HG02840 (cell line): Measurements from ENCODE around the gene LMCD1.

Source experiments
- ATAC-seq: cut with Tn5 transposase; IDR thresholded peaks from one replicate; pipeline ENCODE4 v1.9.1; 2021; ENCODE audit warnings: mild to moderate bottlenecking, moderate library complexity, moderate number of reproducible peaks; ENCODE audit not compliant: unreplicated experiment, low FRiP score

The LMCD1 gene

DNA sequence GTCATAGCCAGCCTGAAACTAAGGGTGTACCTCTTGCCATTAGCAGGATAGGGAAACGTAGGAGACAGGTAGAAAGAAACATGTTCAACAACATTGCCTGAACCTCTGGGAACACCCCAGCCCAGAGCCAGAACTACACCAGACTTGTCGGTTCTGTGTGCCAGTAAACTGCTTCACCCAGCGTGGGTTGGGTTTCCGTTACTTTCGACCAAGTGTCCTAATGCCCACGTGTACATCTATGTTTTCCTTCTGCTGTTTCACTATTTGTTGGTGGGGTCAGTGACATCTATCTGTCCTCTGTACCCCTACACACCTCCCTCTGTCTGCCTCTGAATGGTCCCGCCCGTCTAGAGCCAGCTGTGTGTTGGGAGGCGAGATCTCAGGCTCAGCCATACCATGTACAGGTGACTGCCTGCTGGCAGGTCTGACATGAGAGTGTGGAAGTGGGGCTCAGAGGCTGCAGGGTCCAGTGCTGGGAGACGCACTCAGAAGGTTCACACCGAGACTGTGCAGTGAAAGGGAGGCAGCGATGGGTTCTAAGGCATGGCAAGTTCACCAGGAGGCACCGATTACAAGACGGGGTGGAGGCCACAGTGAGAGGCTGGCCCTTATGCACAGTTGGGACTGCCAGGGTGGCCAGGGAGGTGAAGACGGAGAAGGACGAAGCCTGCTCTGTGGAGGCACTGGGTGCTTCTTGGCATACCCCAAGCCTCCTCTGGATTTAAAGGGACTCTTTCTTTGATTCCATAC is 106.6 kb downstream of the LMCD1 start:
- no peak for ATAC-seq

DNA sequence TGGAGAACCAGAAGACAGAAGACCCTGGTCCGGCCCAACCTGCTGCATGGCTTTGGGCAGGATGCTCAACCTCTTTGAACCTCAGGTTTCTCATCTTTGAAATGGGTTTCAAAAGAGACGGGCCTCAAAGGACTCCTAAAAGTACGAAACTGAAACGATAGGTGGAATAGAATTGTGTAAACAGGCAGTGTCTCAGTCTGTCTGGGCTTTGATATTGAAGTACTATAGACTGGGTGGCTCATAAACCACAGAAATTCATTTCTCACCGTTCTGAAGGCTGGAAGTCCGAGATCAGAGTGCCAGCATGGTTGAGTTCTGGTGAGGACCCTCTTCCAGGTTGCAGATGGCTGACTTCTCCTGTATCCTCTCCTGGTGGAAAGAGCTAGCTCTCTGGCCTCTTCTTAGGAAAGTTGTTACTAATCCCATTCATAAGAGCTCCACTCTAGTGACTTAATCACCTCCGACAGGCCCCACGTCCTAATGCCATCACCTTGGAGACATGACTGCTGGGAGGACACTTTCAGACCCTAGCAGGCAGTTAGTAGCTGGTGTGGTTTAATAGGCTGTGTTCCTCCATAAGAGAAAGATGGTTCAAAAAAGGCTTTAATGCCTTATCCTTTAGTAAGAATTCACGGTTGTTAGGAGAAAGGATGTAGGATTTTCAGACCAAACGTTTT is 107.3 kb downstream of the LMCD1 start:
- no peak for ATAC-seq

DNA sequence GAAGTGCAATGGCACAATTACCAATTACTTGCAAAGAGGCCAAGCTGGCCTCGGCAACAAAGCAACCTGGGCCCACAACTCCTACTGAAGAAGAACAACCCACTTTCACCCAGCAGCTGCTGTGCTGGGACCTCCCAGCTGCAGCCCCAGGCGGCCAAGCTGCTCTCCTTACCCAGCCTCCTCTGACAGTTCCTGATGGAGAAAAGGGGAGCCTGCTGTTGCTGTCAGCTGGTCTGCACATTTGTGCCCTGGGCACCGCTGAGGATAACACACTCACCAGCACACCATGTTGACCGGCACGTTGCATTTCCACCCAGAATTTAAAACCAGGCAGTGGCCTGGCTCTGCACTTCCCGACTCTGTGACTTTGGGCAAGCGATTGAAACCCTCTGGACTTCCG is 109.3 kb downstream of the LMCD1 start:
- no peak for ATAC-seq

DNA sequence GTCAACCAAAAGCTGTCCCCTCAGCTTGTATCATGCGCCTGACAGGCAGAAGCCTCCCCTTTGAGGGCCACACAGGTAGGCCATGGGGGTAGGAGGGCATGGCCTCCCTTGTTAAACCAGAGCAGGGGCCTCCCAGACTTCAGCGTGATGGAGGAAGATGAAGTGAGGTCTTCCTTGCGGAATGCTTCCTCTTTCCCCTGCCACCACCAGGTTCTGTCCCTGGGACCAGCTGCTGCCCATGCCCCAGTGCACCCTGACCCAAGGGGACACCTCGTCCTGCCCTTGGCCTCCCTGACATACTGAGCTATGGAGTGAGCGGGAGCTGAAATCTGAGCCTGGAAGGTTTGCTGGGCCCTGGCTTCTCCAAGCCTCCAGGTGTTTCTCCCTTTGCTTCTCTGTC is 116.3 kb downstream of the LMCD1 start:
- ATAC-seq = no peak

DNA sequence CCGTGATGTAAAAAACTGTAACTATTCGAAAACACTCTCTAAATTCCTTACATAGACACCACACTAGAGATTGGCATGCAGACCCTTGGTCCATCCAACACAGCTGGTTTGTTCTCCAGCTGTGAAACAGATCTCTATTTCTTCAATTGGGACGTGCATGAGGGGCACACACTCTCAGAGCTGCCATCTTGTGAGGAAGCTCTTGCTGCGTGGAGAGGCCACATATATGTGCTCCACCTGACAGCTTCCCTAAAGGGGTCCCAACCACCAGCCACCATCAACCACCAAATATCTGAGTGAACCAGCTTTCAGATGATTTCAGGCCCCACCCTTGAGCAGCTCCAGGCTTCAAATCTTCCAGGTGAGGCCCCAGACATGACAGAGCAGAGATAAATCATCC is 117.3 kb downstream of the LMCD1 start:
- no peak for ATAC-seq

DNA sequence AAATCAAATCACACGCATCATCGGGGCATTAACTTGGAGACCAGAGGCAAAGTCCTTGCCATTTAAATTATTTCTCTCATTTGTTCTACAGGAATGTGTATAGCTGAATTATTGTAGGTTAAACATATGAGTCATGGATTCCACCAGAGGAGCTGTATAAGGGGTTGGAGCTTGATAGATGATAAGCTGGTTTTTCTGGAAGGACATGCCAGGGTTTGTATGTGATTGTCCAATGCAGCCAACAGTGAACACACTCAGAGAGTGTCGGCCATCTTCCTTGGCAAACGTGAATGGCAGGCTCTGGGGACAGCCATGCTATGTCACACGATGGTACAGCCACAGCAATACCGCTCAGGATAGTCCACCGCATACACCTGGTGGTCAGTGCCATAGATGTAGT is 117.9 kb downstream of the LMCD1 start:
- ATAC-seq = no peak

DNA sequence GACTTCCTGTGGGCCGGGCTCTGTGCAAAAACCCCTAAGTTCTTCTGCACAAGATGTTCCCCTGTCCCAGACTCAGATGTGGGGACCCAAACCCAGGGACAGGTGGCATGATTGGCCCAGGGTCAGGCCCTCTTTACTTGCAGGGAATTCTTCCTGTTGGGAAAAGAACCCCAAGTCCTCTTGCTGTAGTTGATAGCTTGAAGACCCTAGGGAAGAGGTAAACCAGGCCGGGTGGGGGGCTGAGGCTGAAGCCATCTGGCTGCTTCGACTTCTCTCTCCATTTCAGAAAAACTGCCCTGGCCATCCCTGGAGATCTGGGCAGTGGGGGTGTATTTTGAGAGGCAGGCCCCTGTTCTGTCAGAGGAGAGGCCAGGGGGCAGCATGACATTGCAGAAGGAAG is 119.5 kb downstream of the LMCD1 start:
- ATAC-seq = no peak

DNA sequence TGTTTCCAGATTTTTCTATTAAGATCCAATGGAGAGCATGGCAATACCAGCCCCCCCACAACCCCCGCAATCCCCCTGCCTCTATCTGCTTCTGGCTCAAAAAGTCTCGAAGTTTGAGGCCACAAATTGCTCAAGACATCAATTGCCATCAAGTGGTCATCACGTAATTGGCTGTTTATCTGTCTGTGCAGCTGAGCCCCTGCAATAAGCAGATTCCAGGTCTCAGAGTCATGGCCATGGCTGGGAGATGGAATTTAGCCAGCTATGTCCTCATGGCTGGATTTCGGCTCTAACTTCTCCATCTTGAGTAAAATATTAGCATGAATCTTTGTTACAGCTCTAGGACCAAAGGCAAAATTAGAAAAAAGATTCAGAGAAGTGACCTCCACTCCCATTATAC is 120.2 kb downstream of the LMCD1 start:
- ATAC-seq = no peak

DNA sequence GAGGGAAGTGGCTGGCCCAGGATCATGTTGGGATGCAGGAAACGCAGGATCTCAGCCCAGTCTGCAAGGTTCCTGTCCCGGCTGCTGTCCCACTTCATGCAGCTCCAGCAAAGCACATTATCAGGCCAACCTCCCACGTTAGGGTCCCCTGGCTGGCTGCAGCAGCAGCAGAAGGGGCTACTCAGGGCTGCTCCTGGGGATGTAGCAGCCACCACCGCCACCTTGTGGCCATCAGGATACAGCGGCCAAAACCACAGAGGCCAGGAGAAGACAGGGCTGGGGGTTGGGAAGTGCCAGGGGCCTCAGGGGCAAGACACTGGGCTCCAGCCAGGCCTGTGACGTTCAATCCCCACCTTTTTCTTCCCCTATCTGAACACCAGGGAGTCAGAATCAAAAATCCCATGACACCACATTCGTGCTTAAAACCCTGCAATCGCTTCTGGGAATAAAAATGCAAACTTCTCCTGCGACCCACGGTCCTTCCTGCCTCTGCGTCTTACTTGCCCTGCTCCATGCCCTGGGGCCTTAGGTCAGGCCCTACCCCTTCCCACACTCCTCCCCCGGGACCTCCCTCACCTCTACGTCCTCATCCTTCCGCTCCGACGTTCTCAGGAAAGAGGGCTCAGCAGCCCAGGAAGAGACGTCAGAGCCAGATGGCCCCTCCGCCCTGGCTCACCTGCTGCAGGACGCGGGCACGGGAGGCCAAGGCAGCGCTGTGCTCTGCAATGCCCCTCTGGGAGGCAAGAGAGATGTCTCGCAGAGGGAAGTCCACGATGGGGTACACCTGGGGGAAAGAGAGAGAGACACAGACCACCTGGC is 121.5 kb downstream of the LMCD1 start:
- peak; percentile 79 for ATAC-seq

DNA sequence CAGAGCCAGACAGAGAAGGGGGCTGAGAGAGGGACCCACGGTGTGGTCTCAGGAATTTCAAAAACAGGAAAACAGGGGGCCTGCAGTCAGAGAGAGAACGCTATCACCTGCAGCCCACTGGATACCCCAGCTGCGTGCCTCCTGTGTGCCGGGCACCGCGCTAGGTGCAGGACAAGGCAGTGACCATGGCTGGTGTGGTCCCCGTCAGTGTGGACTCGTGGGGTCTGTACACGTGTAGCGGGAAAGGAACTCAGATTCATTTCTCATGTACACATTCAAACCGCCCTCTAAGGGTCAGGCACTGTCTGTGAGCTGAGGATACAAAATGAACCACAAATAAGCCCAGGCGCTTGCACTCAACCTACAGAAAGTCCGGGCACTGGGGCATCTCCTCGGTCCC is 122.1 kb downstream of the LMCD1 start:
- no peak for ATAC-seq
